Stimulated activated CD8-positive, alpha-beta memory T cell treated with anti-CD3 and anti-CD28 coated beads, Interleukin-12 subunit alpha, Interleukin-12 subunit beta, amount 100 ng/mL, for 24 hours (primary cell): ENCODE measurements around the gene GPR180.

Experiments
- DNase-seq: peaks from one replicate; pipeline ENCODE4 v3.0.0-alpha.2; 2020; ENCODE audit errors: extremely low read depth

GPR180 gene

GRCh38 chr13:94601446-94602431, at the start of gene GPR180:
Gene GPR180, plus strand, starts transcription at chr13:94601857. Its CDS starts 71 bp downstream, at chr13:94601928.
- peak; percentile 75 for DNase-seq

GRCh38 chr13:94552095-94552494, 49.6 kb upstream of the GPR180 start:
- DNase-seq, result no peak

- no peak for DNase-seq
Measured at GRCh38 chr13:94553766-94554165, 47.9 kb upstream of the GPR180 start.

- no peak for DNase-seq
Measured at GRCh38 chr13:94556041-94556440, 45.6 kb upstream of the GPR180 start.

GRCh38 chr13:94556621-94557020, 45.0 kb upstream of the GPR180 start:
- DNase-seq, result no peak

GRCh38 chr13:94557684-94558235, 43.9 kb upstream of the GPR180 start:
- DNase-seq, result no peak

- DNase-seq, result no peak
Measured at GRCh38 chr13:94558716-94559115, 42.9 kb upstream of the GPR180 start.

- DNase-seq, result no peak
Measured at GRCh38 chr13:94559222-94559795, 42.3 kb upstream of the GPR180 start.

GRCh38 chr13:94560116-94560515, 41.5 kb upstream of the GPR180 start:
- DNase-seq, result no peak

- no peak for DNase-seq
Measured at GRCh38 chr13:94561126-94561525, 40.5 kb upstream of the GPR180 start.

- no peak for DNase-seq
Measured at GRCh38 chr13:94567581-94567980, 34.1 kb upstream of the GPR180 start.

GRCh38 chr13:94568443-94568842, 33.2 kb upstream of the GPR180 start:
- DNase-seq, result no peak

- no peak for DNase-seq
Measured at GRCh38 chr13:94569615-94570014, 32.0 kb upstream of the GPR180 start.

- DNase-seq, result no peak
Measured at GRCh38 chr13:94579063-94579462, 22.6 kb upstream of the GPR180 start.

- no peak for DNase-seq
Measured at GRCh38 chr13:94583926-94584325, 17.7 kb upstream of the GPR180 start.

- DNase-seq, result no peak
Measured at GRCh38 chr13:94585543-94586101, 16.0 kb upstream of the GPR180 start.

- DNase-seq, result no peak
Measured at GRCh38 chr13:94586371-94586770, 15.3 kb upstream of the GPR180 start.

- no peak for DNase-seq
Measured at GRCh38 chr13:94588541-94588940, 13.1 kb upstream of the GPR180 start.

- DNase-seq, result no peak
Measured at GRCh38 chr13:94590744-94591143, 10.9 kb upstream of the GPR180 start.

GRCh38 chr13:94595001-94595949, 6.4 kb upstream of the GPR180 start:
- DNase-seq, result no peak

- DNase-seq, result peak; percentile 72
Measured at GRCh38 chr13:94595950-94596574, 5.6 kb upstream of the GPR180 start, which contains the start of gene TGDS. Gene TGDS, minus strand, starts transcription at chr13:94596152. Its CDS starts 16 bp downstream, at chr13:94596136.
